ENCODE measurements around the gene EBPL. TPM values are rescaled to one million over a fixed set of nuclear protein-coding genes. Genes with fewer than 3 reads are reported as not detected.

Gene EBPL
- total RNA-seq, 1 donor from 2014 or later: 42.7 TPM

GRCh38 chr13:49638744-49639072 is 52.6 kb downstream of the EBPL start:
- Mint-ChIP-seq H3K27me3 (ENCODE audit: low read depth) (no peaks in the 10 kb centered on the region), H3K36me3 (ENCODE audit: low read depth) (no peaks in the 10 kb centered on the region), H3K4me1 (ENCODE audit: low read depth) (peaks cover 6% of the 10 kb centered on the region), H3K4me3 (ENCODE audit: low read depth) (no peak overlapping the region), H3K9me3 (no peaks in the 10 kb centered on the region), H3K27ac (no peak overlapping the region)
- intact Hi-C loops (cut with micrococcal nuclease): no loop called here
- DNase-seq (ENCODE audit: low spot score): no peak

GRCh38 chr13:49638030-49638743 is 53.1 kb downstream of the EBPL start:
- H3K36me3 Mint-ChIP-seq (ENCODE audit: low read depth): no peaks in the 10 kb centered on the region
- H3K4me3 Mint-ChIP-seq (ENCODE audit: low read depth): no peak overlapping the region
- peaks cover 6% of the 10 kb centered on the region for H3K4me1 Mint-ChIP-seq (ENCODE audit: low read depth)
- no peaks in the 10 kb centered on the region for H3K27me3 Mint-ChIP-seq (ENCODE audit: low read depth)
- no peaks in the 10 kb centered on the region for H3K9me3 Mint-ChIP-seq
- intact Hi-C loops (cut with micrococcal nuclease): no loop called here
- DNase-seq (ENCODE audit: low spot score): no peak
- H3K27ac Mint-ChIP-seq: no peak overlapping the region

DNA sequence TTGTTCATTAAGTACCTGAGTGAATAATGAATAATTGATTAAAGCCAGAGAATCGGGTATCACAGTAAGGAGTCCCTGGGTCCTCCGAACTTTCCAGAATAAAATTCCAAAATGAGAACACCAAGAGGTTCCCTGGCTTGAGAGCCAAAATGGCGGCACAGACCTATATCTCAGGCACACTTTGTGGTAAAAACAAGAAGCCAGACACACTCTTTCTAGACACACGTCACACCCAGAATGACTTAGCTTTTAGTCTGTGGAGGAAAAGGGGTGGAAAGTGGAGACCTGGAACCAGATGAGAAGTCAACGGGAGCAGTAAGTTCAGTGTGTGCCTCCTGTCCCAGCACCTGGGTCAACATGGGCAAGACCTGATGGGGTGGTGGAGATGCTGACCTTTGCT is 54.6 kb downstream of the EBPL start:
- H3K4me1 Mint-ChIP-seq (ENCODE audit: low read depth): peaks cover 6% of the 10 kb centered on the region
- no peaks in the 10 kb centered on the region for H3K9me3 Mint-ChIP-seq
- no peak for DNase-seq (ENCODE audit: low spot score)
- intact Hi-C loops (cut with micrococcal nuclease): no loop called here
- no peak overlapping the region for H3K27ac Mint-ChIP-seq
- H3K27me3 Mint-ChIP-seq (ENCODE audit: low read depth): no peaks in the 10 kb centered on the region
- no peak overlapping the region for H3K4me3 Mint-ChIP-seq (ENCODE audit: low read depth)
- H3K36me3 Mint-ChIP-seq (ENCODE audit: low read depth): no peaks in the 10 kb centered on the region

DNA sequence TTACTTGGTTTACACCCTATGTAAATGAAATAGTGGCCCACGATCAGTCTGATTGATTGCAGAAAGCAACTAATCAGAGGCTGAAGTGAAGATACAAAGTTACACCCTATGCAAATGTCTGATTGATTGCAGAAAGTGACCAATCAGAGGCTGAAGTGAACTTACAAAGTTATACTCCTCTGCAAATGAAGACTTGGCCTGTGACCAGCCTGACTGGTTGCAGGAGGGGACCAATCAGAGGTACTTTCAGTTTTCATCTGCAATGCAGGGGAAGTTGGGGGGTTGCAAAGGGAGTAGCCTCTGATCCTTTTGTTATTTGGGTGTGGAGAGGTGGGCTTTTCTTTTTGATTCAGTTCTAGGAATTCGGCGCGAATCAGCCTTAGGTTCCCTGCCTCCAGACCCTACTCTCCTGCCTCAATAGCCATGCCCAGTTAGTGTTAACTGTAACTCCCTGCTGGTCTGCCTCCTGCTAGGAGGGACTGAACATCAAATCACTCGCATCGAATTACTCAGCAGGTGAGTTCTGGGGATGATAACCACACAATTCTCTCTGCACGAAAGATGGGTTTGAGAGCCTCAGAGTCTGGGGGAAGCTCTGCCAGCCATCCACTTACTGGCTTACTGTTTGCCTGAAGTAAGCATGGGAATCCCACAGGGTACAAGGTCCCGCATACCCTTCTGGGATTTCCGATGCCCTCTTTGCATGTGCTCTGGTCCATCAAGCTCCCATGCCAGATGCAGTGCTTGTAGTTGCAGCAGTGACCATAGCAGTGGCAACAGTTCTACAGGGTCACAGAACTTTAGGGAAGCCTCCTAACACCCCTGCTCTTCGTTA is 55.5 kb downstream of the EBPL start:
- Mint-ChIP-seq H3K27me3 (ENCODE audit: low read depth) (no peaks in the 10 kb centered on the region), H3K4me1 (ENCODE audit: low read depth) (peaks cover 6% of the 10 kb centered on the region), H3K4me3 (ENCODE audit: low read depth) (peak overlapping the region; percentile 62), H3K36me3 (ENCODE audit: low read depth) (no peaks in the 10 kb centered on the region), H3K9me3 (no peaks in the 10 kb centered on the region), H3K27ac (no peak overlapping the region)
- intact Hi-C loops (cut with micrococcal nuclease): no loop called here
- DNase-seq (ENCODE audit: low spot score): peak; percentile 20

DNA sequence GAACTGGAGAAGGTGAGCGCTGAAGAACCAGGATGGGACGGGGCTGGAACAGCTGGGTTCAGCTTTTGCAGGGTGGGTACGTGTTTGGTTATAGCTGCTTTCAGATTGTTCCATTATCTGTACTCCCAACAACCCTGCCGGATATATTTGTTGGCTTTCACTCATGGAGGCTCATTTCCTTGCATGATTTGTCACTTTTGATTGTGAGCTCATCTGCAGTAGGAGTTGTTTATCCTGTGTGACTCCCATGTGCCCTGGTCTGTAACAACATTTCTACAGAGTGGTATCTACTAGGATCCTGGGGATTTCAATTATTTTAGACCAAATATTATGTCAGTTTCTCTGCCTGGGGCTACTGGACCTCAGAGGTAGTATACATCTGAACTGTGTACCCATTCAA is 57.6 kb downstream of the EBPL start:
- peaks cover 11% of the 10 kb centered on the region for H3K4me1 Mint-ChIP-seq (ENCODE audit: low read depth)
- no peak overlapping the region for H3K4me3 Mint-ChIP-seq (ENCODE audit: low read depth)
- no peak overlapping the region for H3K27ac Mint-ChIP-seq
- intact Hi-C loops (cut with micrococcal nuclease): no loop called here
- H3K27me3 Mint-ChIP-seq (ENCODE audit: low read depth): no peaks in the 10 kb centered on the region
- no peaks in the 10 kb centered on the region for H3K9me3 Mint-ChIP-seq
- H3K36me3 Mint-ChIP-seq (ENCODE audit: low read depth): no peaks in the 10 kb centered on the region
- no peak for DNase-seq (ENCODE audit: low spot score)

GRCh38 chr13:49632156-49632555 is 59.1 kb downstream of the EBPL start:
- intact Hi-C loops (cut with micrococcal nuclease): no loop called here
- Mint-ChIP-seq H3K27me3 (ENCODE audit: low read depth) (no peaks in the 10 kb centered on the region), H3K4me1 (ENCODE audit: low read depth) (peaks cover 19% of the 10 kb centered on the region), H3K4me3 (ENCODE audit: low read depth) (no peak overlapping the region), H3K9me3 (no peaks in the 10 kb centered on the region), H3K36me3 (ENCODE audit: low read depth) (no peaks in the 10 kb centered on the region), H3K27ac (no peak overlapping the region)
- DNase-seq (ENCODE audit: low spot score): no peak

- H3K27ac Mint-ChIP-seq: no peak overlapping the region
- H3K36me3 Mint-ChIP-seq (ENCODE audit: low read depth): no peaks in the 10 kb centered on the region
- H3K4me1 Mint-ChIP-seq (ENCODE audit: low read depth): peaks cover 19% of the 10 kb centered on the region
- H3K9me3 Mint-ChIP-seq: no peaks in the 10 kb centered on the region
- H3K4me3 Mint-ChIP-seq (ENCODE audit: low read depth): no peak overlapping the region
- intact Hi-C loops (cut with micrococcal nuclease): no loop called here
- no peaks in the 10 kb centered on the region for H3K27me3 Mint-ChIP-seq (ENCODE audit: low read depth)
- DNase-seq (ENCODE audit: low spot score): no peak
Measured at GRCh38 chr13:49630580-49630979, 60.7 kb downstream of the EBPL start.

DNA sequence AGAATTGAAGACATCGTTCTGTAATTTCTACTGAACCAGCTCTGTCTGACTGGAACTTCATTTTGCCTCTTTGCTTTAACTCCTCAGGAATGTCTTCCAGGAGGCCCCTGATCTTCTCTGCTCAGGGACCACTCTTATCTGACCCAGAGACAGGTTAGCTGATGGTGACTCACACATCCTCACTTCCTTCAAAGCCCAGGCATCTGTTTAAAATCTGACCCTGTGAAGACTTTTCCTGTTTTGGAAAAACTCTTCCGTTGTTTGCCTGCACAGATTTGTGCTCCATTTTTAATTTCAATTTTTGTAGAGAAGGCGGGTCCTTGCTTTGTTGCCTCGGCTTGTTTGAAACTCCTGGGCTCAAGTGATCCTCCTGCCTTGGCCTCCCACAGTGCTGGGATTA is 61.3 kb downstream of the EBPL start:
- intact Hi-C loops (cut with micrococcal nuclease): no loop called here
- Mint-ChIP-seq H3K27ac (no peak overlapping the region), H3K9me3 (no peaks in the 10 kb centered on the region), H3K4me1 (ENCODE audit: low read depth) (peaks cover 15% of the 10 kb centered on the region), H3K4me3 (ENCODE audit: low read depth) (no peak overlapping the region), H3K27me3 (ENCODE audit: low read depth) (no peaks in the 10 kb centered on the region), H3K36me3 (ENCODE audit: low read depth) (no peaks in the 10 kb centered on the region)
- DNase-seq (ENCODE audit: low spot score): no peak

DNA sequence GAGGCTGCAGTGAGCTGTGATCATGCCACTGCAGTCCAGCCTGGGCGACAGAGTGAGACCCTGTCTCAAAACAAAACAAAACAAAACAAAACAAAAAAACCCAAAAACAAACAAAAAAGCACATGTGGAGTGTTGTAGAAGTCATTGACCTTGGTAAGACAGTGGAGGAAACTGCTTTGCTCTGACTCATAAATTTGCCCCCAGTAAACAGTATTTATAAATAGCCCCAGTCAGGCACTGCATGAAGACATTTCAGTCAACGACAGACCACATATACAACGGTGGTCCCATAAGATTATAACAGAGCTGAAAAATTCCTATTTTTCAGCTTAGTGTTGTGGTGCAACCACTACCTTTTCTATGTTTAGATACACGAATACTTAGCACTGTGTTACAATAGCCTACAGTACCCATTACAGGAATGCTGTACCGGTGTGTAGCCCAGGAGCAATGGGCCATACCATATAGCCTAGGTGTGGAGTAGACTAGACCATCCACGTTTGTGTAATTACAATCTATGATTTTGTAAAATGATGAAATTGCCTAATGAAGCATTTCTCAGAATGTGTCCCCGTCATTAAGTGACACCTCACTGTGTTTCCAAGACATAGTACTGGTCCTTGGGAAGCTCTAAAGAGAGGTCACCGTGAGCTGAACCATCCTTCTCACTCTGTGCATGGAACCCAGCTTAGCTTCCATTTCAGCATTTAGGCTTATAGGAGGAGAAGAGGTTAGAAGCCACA is 61.9 kb downstream of the EBPL start:
- Mint-ChIP-seq H3K27me3 (ENCODE audit: low read depth) (no peaks in the 10 kb centered on the region), H3K4me3 (ENCODE audit: low read depth) (peak overlapping the region; percentile 85), H3K4me1 (ENCODE audit: low read depth) (peaks cover 13% of the 10 kb centered on the region), H3K9me3 (no peaks in the 10 kb centered on the region), H3K36me3 (ENCODE audit: low read depth) (no peaks in the 10 kb centered on the region), H3K27ac (no peak overlapping the region)
- intact Hi-C loops (cut with micrococcal nuclease): no loop called here
- no peak for DNase-seq (ENCODE audit: low spot score)

GRCh38 chr13:49627831-49628652 is 63.2 kb downstream of the EBPL start, which contains the start of gene ARL11:
ARL11 (plus strand) TSS chr13:49628507; CDS start chr13:49630448, 1,941 bp downstream.
- peak within 1 kb of the TSS; percentile 85 for H3K4me3 Mint-ChIP-seq (ENCODE audit: low read depth)
- peak within 1 kb of the TSS; percentile 68 for H3K27ac Mint-ChIP-seq
- H3K27me3 Mint-ChIP-seq (ENCODE audit: low read depth): no peaks in the 10 kb centered on the region
- H3K36me3 Mint-ChIP-seq (ENCODE audit: low read depth): no peaks in the 10 kb centered on the region
- H3K4me1 Mint-ChIP-seq (ENCODE audit: low read depth): peaks cover 13% of the 10 kb centered on the region
- peak; percentile 54 for DNase-seq (ENCODE audit: low spot score)
- H3K9me3 Mint-ChIP-seq: no peaks in the 10 kb centered on the region
- intact Hi-C loops (cut with micrococcal nuclease): no loop called here

DNA sequence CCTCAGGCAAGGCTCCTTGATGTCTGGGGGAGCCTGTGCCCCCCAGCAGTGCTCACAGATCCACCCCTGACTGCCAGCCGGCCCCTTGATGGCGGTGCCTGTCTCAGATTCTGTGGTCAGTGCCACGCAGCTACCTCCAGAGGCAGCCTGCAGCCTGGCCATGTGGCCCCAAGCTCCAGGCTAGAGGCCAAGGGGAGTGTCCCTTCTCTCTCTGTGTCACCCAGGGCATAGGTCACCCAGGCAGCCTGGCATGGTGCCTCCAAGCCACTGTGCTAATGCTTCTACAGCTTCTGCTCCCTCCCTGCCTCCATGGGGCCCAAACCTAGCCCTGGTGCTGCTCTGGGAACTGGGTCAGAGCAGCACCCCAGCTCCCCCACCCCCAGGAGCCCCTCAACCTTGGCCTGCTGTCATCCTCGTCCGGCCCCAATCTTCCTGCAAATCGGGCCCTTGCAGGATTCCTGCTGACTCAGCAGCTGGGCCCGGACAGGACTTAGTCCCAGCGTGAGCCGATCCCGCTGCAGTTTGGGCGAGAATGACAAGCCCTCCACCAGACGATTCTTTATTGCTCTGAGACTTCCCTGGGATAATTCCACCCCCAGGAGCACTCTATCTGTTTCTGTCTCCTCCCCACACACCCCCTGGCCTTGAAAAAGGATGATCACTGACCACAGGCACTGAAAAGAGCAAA is 65.8 kb downstream of the EBPL start:
- Mint-ChIP-seq H3K27ac (no peak overlapping the region), H3K4me1 (ENCODE audit: low read depth) (peaks cover 13% of the 10 kb centered on the region), H3K36me3 (ENCODE audit: low read depth) (no peaks in the 10 kb centered on the region), H3K4me3 (ENCODE audit: low read depth) (no peak overlapping the region), H3K27me3 (ENCODE audit: low read depth) (peaks cover 4% of the 10 kb centered on the region), H3K9me3 (no peaks in the 10 kb centered on the region)
- no peak for DNase-seq (ENCODE audit: low spot score)
- intact Hi-C loops (cut with micrococcal nuclease): no loop called here

- H3K27ac Mint-ChIP-seq: no peak overlapping the region
- intact Hi-C loops (cut with micrococcal nuclease): no loop called here
- H3K4me1 Mint-ChIP-seq (ENCODE audit: low read depth): peaks cover 10% of the 10 kb centered on the region
- H3K36me3 Mint-ChIP-seq (ENCODE audit: low read depth): no peaks in the 10 kb centered on the region
- H3K9me3 Mint-ChIP-seq: no peaks in the 10 kb centered on the region
- DNase-seq (ENCODE audit: low spot score): no peak
- no peak overlapping the region for H3K4me3 Mint-ChIP-seq (ENCODE audit: low read depth)
- H3K27me3 Mint-ChIP-seq (ENCODE audit: low read depth): peaks cover 4% of the 10 kb centered on the region
Measured at GRCh38 chr13:49624229-49624628, 67.1 kb downstream of the EBPL start.
